GM23338 (cell line): ENCODE results near the gene HHAT.

ENCODE experiments used
- ETS1 ChIP-seq: IDR thresholded peaks from 2 replicates; pipeline ENCODE4 v1.6.1; 2016; ENCODE audit warnings: antibody characterized with exemption
- EZH2 ChIP-seq: fragments of 200-600 bp; sonication (generic); IDR thresholded peaks from one replicate; pipeline ENCODE4 v1.8.0; 2017; ENCODE audit warnings: antibody characterized with exemption, mild to moderate bottlenecking, low read depth; ENCODE audit not compliant: unreplicated experiment
- EZH2phosphoT487 ChIP-seq: fragments of 200-600 bp; sonication (generic); IDR thresholded peaks from one replicate; pipeline ENCODE4 v1.8.1; 2018; ENCODE audit warnings: antibody characterized with exemption; ENCODE audit not compliant: unreplicated experiment
- JUNB ChIP-seq: IDR thresholded peaks from one replicate; pipeline ENCODE4 v1.6.1; 2016; ENCODE audit warnings: antibody characterized with exemption; ENCODE audit not compliant: unreplicated experiment
- REST ChIP-seq: IDR thresholded peaks from one replicate; pipeline ENCODE4 v1.6.1; 2018; ENCODE audit warnings: antibody characterized with exemption; ENCODE audit not compliant: unreplicated experiment
- ZNF114 ChIP-seq: fragments of 250-450 bp; sonication (Bioruptor Pico); IDR thresholded peaks from 2 replicates; pipeline ENCODE4 v1.5.0; 2020; ENCODE audit warnings: mild to moderate bottlenecking, moderate library complexity
- ZNF331 ChIP-seq: fragments of 250-450 bp; sonication (Bioruptor Pico); IDR thresholded peaks from 2 replicates; pipeline ENCODE4 v1.5.0; 2020; ENCODE audit warnings: low read depth, mild to moderate bottlenecking, moderate library complexity
- TF ChIP-seq, protein P1 (sequence below), 2 experiments: fragments of 200-600 bp in 1 of 2; sonication (generic) in 1 of 2; conservative IDR thresholded peaks; 2 replicates each; pipeline versions ENCODE4 v1.5.1 to v1.6.1; 2016 to 2017; ENCODE audit warnings: antibody characterized with exemption in 2 of 2, low read depth in 2 of 2, mild to moderate bottlenecking in 2 of 2, moderate library complexity in 1 of 2

DNA sequence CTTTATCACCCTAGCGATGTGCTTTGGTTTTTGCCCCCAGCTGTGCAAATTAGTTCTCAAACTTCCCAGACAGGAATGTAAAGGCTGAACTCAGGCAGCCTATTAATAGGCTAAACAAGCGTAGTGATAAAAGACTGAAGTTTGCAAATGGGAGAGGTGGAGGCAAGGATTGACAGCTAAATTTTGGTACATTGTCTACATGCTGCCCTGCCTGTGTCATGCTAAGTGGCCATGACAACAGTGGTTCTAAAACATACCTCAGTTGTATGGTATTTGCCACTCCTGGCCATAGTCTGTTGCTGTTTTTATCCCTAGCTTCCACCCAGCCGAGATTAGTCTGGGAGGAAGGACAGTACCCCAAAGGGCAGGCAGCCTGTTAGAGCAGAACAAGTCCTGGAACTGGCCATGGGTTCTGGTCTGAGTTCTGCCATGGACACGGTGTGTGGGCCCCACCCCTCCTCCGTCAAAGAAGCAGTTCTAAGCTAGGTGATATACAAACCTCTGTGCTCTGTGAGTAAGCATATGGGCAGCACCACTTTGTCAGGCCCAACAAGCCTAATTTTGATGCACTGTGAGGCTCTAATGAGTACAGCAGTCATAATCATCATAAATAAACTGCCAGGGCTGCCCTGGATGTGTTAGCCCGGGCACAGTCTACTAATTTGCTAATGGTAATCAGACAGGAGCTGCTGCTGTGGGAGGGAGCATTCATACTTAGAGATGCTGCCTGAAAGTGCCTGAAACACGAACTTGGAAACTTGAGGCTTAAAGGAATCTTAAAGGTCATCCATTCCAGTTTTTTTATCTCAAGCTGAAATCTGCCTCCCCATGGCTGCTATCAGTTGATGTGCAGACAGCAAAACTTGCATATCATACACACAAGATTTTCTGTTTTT is 177.1 kb downstream of the HHAT start:
- TF ChIP-seq ZNF114 (no peak), EZH2phosphoT487 (no peak), ZNF331 (CRISPR knock-in tag) (no peak), REST (no peak), JUNB (no peak), ETS1 (no peak), EZH2 (no peak)
- TF ChIP-seq, protein P1, sequence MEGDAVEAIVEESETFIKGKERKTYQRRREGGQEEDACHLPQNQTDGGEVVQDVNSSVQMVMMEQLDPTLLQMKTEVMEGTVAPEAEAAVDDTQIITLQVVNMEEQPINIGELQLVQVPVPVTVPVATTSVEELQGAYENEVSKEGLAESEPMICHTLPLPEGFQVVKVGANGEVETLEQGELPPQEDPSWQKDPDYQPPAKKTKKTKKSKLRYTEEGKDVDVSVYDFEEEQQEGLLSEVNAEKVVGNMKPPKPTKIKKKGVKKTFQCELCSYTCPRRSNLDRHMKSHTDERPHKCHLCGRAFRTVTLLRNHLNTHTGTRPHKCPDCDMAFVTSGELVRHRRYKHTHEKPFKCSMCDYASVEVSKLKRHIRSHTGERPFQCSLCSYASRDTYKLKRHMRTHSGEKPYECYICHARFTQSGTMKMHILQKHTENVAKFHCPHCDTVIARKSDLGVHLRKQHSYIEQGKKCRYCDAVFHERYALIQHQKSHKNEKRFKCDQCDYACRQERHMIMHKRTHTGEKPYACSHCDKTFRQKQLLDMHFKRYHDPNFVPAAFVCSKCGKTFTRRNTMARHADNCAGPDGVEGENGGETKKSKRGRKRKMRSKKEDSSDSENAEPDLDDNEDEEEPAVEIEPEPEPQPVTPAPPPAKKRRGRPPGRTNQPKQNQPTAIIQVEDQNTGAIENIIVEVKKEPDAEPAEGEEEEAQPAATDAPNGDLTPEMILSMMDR (conservative IDR thresholded peaks at IDR 0.05; ENCODE audit: low read depth in 2 of 2): no peak
